A549 (cell line): Measurements from ENCODE around the gene POLR1C.

Experiments
- BHLHE40 ChIP-seq: IDR thresholded peaks from 2 replicates; pipeline ENCODE4 v1.6.1; 2012; ENCODE audit warnings: low read depth, low read length, inconsistent platforms
- CTCF ChIP-seq: fragments of >200 bp; sonication (Bioruptor Twin); formaldehyde crosslinking; IDR thresholded peaks from 3 replicates; pipeline ENCODE4 v1.5.1; 2016
- EP300 ChIP-seq, 2 experiments: fragments of >200 bp; sonication (Bioruptor Twin); formaldehyde crosslinking; IDR thresholded peaks; 2 replicates in 1 of 2; 3 replicates in 1 of 2; pipeline ENCODE4 v1.6.1; 2016 to 2017
- PBX3 ChIP-seq: IDR thresholded peaks from 2 replicates; pipeline ENCODE4 v1.6.1; 2012
- POLR2A ChIP-seq: IDR thresholded peaks from 2 replicates; pipeline ENCODE4 v1.6.1; 2012; ENCODE audit warnings: mild to moderate bottlenecking, low read length

GRCh38 chr6:43505718-43506117 lies 11.2 kb upstream of the POLR1C start:
- TF ChIP-seq CTCF (no peak), PBX3 (no peak), EP300 (IDR thresholded peaks at IDR 0.05) (no peak), BHLHE40 (no peak), POLR2A (no peak)
